H1 (cell line): ENCODE measurements around the gene DLG1. TPM values are rescaled to one million over a fixed set of nuclear protein-coding genes. Genes with fewer than 3 reads are reported as not detected.
A peak's percentile ranks its signal among the peaks of the same experiment; 100 is the strongest.

Experiments
- CTCF ChIA-PET: fragments of 300-600 bp; sonication (Branson Sonifier 250); formaldehyde crosslinking; loops from one replicate; lab custom pipeline; 2021; ENCODE audit not compliant: partially characterized antibody; lab: Charles Lee
- POLR2A ChIA-PET: fragments of 300-600 bp; sonication (Branson Sonifier 250); formaldehyde crosslinking; loops from one replicate; lab custom pipeline; 2021; ENCODE audit warnings: inconsistent platforms; ENCODE audit not compliant: partially characterized antibody; lab: Charles Lee
- DNase-seq, 2 experiments: peaks; one replicate each; pipeline versions ENCODE4 v3.0.0 to v3.0.0-alpha.2; 2010 to 2022; ENCODE audit warnings: low spot score in 2 of 2, low read depth in 1 of 2, mixed read lengths in 1 of 2
- FAIRE-seq: peaks from 2 replicates; lab custom pipeline; 2011; peaks lifted over from hg19 to GRCh38; lab: Jason Lieb, UNC
- H2AFZ ChIP-seq: 2 replicates; pipeline ENCODE4 v1.8.1; 2012; ENCODE audit warnings: low read length, inconsistent platforms
- H2AK5ac ChIP-seq: 2 replicates; pipeline ENCODE4 v1.6.1; 2013; ENCODE audit warnings: low read depth, low read length
- H2BK120ac ChIP-seq: replicated peaks from 2 replicates; pipeline ENCODE3; 2013; ENCODE audit warnings: low read depth, low read length, inconsistent platforms
- H2BK12ac ChIP-seq: 2 replicates; pipeline ENCODE4 v1.6.1; 2013; ENCODE audit warnings: low read depth, low read length
- H2BK15ac ChIP-seq: 2 replicates; pipeline ENCODE4 v1.6.1; 2013; ENCODE audit warnings: low read length
- H2BK20ac ChIP-seq: 2 replicates; pipeline ENCODE4 v1.6.1; 2013; ENCODE audit warnings: low read length
- H2BK5ac ChIP-seq: 2 replicates; pipeline ENCODE4 v1.6.1; 2013; ENCODE audit warnings: low read depth, low read length
- H3K14ac ChIP-seq: 2 replicates; pipeline ENCODE4 v1.6.1; 2013; ENCODE audit warnings: inconsistent platforms; ENCODE audit not compliant: insufficient read length
- H3K18ac ChIP-seq: 2 replicates; pipeline ENCODE4 v1.6.1; 2013; ENCODE audit warnings: low read length; ENCODE audit errors: extremely low read depth
- H3K23ac ChIP-seq: 2 replicates; pipeline ENCODE4 v1.6.1; 2013; ENCODE audit warnings: inconsistent platforms; ENCODE audit not compliant: insufficient read length
- H3K23me2 ChIP-seq: 2 replicates; pipeline ENCODE4 v1.6.1; 2013; ENCODE audit warnings: low read depth, low read length
- H3K27ac ChIP-seq: 2 replicates; pipeline ENCODE4 v1.6.1; 2011; ENCODE audit warnings: low read depth, low read length, inconsistent platforms
- H3K27me3 ChIP-seq, 4 experiments: replicated peaks in 1 of 4; 1 replicate in 1 of 4; 2 replicates in 3 of 4; pipeline versions ENCODE4 v1.6.1 to v1.8.1; 2011 to 2013; ENCODE audit warnings: low read length in 3 of 4, mild to moderate bottlenecking in 3 of 4, inconsistent platforms in 2 of 4, mixed read lengths in 2 of 4, moderate library complexity in 1 of 4; ENCODE audit not compliant: control insufficient read depth in 3 of 4, insufficient read depth in 3 of 4; ENCODE audit errors: extremely low read depth in 1 of 4
- H3K36me3 ChIP-seq, 4 experiments: 2 replicates each; pipeline versions ENCODE4 v1.6.1 to v1.8.1; 2011 to 2013; ENCODE audit warnings: mild to moderate bottlenecking in 4 of 4, low read length in 3 of 4, moderate library complexity in 2 of 4, control low read depth in 1 of 4, inconsistent platforms in 1 of 4; ENCODE audit not compliant: insufficient read depth in 4 of 4, control insufficient read depth in 2 of 4
- H3K4ac ChIP-seq: replicated peaks from 2 replicates; pipeline ENCODE3; 2013; ENCODE audit warnings: low read length, low read depth, mixed read lengths, inconsistent platforms; ENCODE audit not compliant: insufficient read length
- H3K4me1 ChIP-seq, 4 experiments: replicated peaks in 1 of 4; 1 replicate in 1 of 4; 2 replicates in 3 of 4; pipeline versions ENCODE4 v1.6.1 to v1.8.1; 2011 to 2013; ENCODE audit warnings: low read length in 3 of 4, inconsistent platforms in 2 of 4, mixed read lengths in 1 of 4; ENCODE audit not compliant: insufficient read depth in 4 of 4, control insufficient read depth in 3 of 4
- H3K4me2 ChIP-seq, 2 experiments: 2 replicates each; pipeline versions ENCODE4 v1.6.1 to v1.8.1; 2011 to 2013; ENCODE audit warnings: low read depth in 2 of 2, low read length in 2 of 2, control low read depth in 1 of 2, inconsistent platforms in 1 of 2, mild to moderate bottlenecking in 1 of 2; ENCODE audit not compliant: insufficient read depth in 1 of 2
- H3K4me3 ChIP-seq, 4 experiments: fragments of 200-600, 300-600 bp in 1 of 4; sonication (generic), shearing (Covaris generic), sonication (Bioruptor Twin) in 1 of 4; 2 replicates each; pipeline versions ENCODE4 v1.5.1 to v1.8.1; 2011 to 2016; ENCODE audit warnings: low read length in 4 of 4, low read depth in 3 of 4, control low read depth in 2 of 4, inconsistent platforms in 2 of 4, mild to moderate bottlenecking in 2 of 4, mixed read lengths in 1 of 4, moderate library complexity in 1 of 4; ENCODE audit not compliant: insufficient read depth in 2 of 4; ENCODE audit errors: extremely low read depth in 1 of 4
- H3K56ac ChIP-seq: replicated peaks from 2 replicates; pipeline ENCODE3; 2013; ENCODE audit warnings: low read depth, mild to moderate bottlenecking, mixed read lengths, low read length, inconsistent platforms; ENCODE audit not compliant: insufficient read length
- H3K79me1 ChIP-seq: 2 replicates; pipeline ENCODE4 v1.6.1; 2013; ENCODE audit warnings: low read depth, low read length, control low read depth
- H3K79me2 ChIP-seq, 2 experiments: 2 replicates each; pipeline versions ENCODE4 v1.6.1 to v1.8.1; 2012 to 2013; ENCODE audit warnings: low read length in 2 of 2, mild to moderate bottlenecking in 2 of 2, inconsistent platforms in 1 of 2; ENCODE audit not compliant: insufficient read depth in 2 of 2, control insufficient read depth in 1 of 2
- H3K9ac ChIP-seq, 4 experiments: replicated peaks in 1 of 4; 1 replicate in 1 of 4; 2 replicates in 3 of 4; pipeline versions ENCODE4 v1.6.1 to v1.8.1; 2011 to 2013; ENCODE audit warnings: low read depth in 3 of 4, low read length in 3 of 4, control low read depth in 2 of 4, mild to moderate bottlenecking in 2 of 4, moderate library complexity in 2 of 4, inconsistent platforms in 1 of 4; ENCODE audit errors: extremely low read depth in 1 of 4
- H3K9me3 ChIP-seq, 2 experiments: 2 replicates each; pipeline versions ENCODE4 v1.6.1 to v1.8.1; 2012 to 2013; ENCODE audit warnings: mild to moderate bottlenecking in 2 of 2, moderate library complexity in 2 of 2, control low read depth in 1 of 2, inconsistent platforms in 1 of 2, low read depth in 1 of 2, low read length in 1 of 2, mixed read lengths in 1 of 2; ENCODE audit not compliant: insufficient read depth in 2 of 2
- H4K20me1 ChIP-seq, 2 experiments: replicated peaks in 1 of 2; 2 replicates each; pipeline versions ENCODE3 to v1.8.1; 2011 to 2013; ENCODE audit warnings: inconsistent platforms in 2 of 2, low read length in 2 of 2, mild to moderate bottlenecking in 1 of 2; ENCODE audit not compliant: insufficient read depth in 2 of 2, control insufficient read depth in 1 of 2
- H4K5ac ChIP-seq: 2 replicates; pipeline ENCODE4 v1.6.1; 2013; ENCODE audit warnings: low read length, low read depth, mixed read lengths, inconsistent platforms; ENCODE audit not compliant: insufficient read length
- H4K8ac ChIP-seq: 2 replicates; pipeline ENCODE4 v1.8.0; 2013; ENCODE audit warnings: mild to moderate bottlenecking, moderate library complexity, low read length, inconsistent platforms; ENCODE audit not compliant: insufficient read depth; ENCODE audit errors: extremely low read depth
- H4K91ac ChIP-seq: replicated peaks from 2 replicates; pipeline ENCODE3; 2013; ENCODE audit warnings: low read length, mixed read lengths, inconsistent platforms; ENCODE audit not compliant: insufficient read length
- CBX5 ChIP-seq: fragments of 300-800, 300-1000 bp; sonication (generic); IDR thresholded peaks from 2 replicates; pipeline ENCODE4 v1.7.1; 2016; ENCODE audit warnings: antibody characterized with exemption, low read length, low read depth
- HDAC2 ChIP-seq, 2 experiments: fragments of 300-600 bp in 1 of 2; sonication (generic) in 1 of 2; IDR thresholded peaks; 2 replicates each; pipeline ENCODE4 v1.6.1; 2011 to 2012; ENCODE audit warnings: low read depth in 2 of 2, low read length in 2 of 2, mild to moderate bottlenecking in 2 of 2, moderate library complexity in 2 of 2, borderline replicate concordance in 1 of 2, inconsistent platforms in 1 of 2
- JUND ChIP-seq: IDR thresholded peaks from 2 replicates; pipeline ENCODE4 v1.6.1; 2011; ENCODE audit warnings: mild to moderate bottlenecking, improper control_type of control experiment, low read length
- KDM5A ChIP-seq: fragments of 200-600 bp; IDR thresholded peaks from 2 replicates; pipeline ENCODE4 v1.7.1; 2012; ENCODE audit warnings: mild to moderate bottlenecking, low read length, inconsistent platforms, mixed read lengths
- RFX5 ChIP-seq: IDR thresholded peaks from 2 replicates; pipeline ENCODE4 v1.6.1; 2011; ENCODE audit warnings: low read depth, low read length, improper control_type of control experiment, borderline replicate concordance
- SRF ChIP-seq: IDR thresholded peaks from 2 replicates; pipeline ENCODE4 v1.6.1; 2011; ENCODE audit warnings: mild to moderate bottlenecking, low read depth, low read length, moderate library complexity
- WGBS, 2 experiments: shearing (Covaris generic) in 1 of 2; methylation state at CpG; one replicate each; pipeline versions ENCODE4 v1.1.6 to v1.1.7; 2013 to 2015; ENCODE audit warnings: low lambda C conversion rate in 2 of 2, mixed read lengths in 2 of 2, inconsistent platforms in 1 of 2, low coverage in 1 of 2, missing lambda C conversion rate in 1 of 2; ENCODE audit not compliant: insufficient replicate concordance in 2 of 2, insufficient coverage in 1 of 2, insufficient read length in 1 of 2; ENCODE audit errors: extremely low coverage in 1 of 2, missing lambda C conversion rate in 1 of 2; 5-methylcytosine and 5-hydroxymethylcytosine counted together
- polyA plus RNA-seq, 7 experiments: library from polyadenylated mRNA; depleted of rRNA in 3 of 7; stranded (reverse) in 5 of 7; unstranded in 2 of 7; fragments of >200 nt in 5 of 7; fragments of 200-250 nt in 2 of 7; gene quantifications; 1 replicate in 5 of 7; 2 replicates in 1 of 7; 4 replicates in 1 of 7; pipeline versions ENCODE4 v1.2.1 to v1.2.3, GENCODE V29; 2011 to 2013; ENCODE audit warnings: missing spikeins in 2 of 7, mixed read lengths in 2 of 7
- total RNA-seq: library from RNA; stranded (reverse); fragmentation: NEBNext Ultra II Directional; extraction: Animal tissue kit (Norgen Biotek cat#: 25700); gene quantifications from 2 replicates; pipeline ENCODE4 v1.2.1, GENCODE V29; 2021

Gene DLG1
- total and polyA plus RNA-seq, 2 of the 8 experiments (the other 6 are each of a cell fraction or from before 2014, with no cell fraction given): 13.4 to 78.8 TPM

GRCh38 chr3:197244751-197245150 is 53.7 kb downstream of the DLG1 start:
- no peak overlapping the region for H3K27ac ChIP-seq

More at GRCh38 chr3:197244751-197245150, 53.7 kb downstream of the DLG1 start:
- POLR2A ChIA-PET: interaction anchor here (1.0 to 1.6 kb wide), 2 partner anchors 18 to 258 kb away, joined by 3 read pairs; no protein-coding TSS in a partner anchor
- Histone ChIP-seq H2BK15ac (no peak overlapping the region), H3K18ac (no peak overlapping the region), H3K27me3 (no peaks in the 10 kb centered on the region), H3K23me2 (no peaks in the 10 kb centered on the region), H3K36me3 (peaks cover 0 to 11% (median 0%) of the 10 kb centered on the region in 4 experiments; a peak in 2 of 8 replicates), H3K23ac (no peak overlapping the region), H3K79me2 (peaks cover 9 to 84% of the 10 kb centered on the region in 2 experiments), H3K79me1 (peaks cover 8% of the 10 kb centered on the region; the same call in 1 of the 2 replicates), H3K4me2 (no peak overlapping the region), H3K14ac (no peak overlapping the region), H3K9me3 (peaks cover 0 to 2% of the 10 kb centered on the region in 2 experiments; a peak in 1 of 4 replicates), H2BK12ac (0 out of 2 replicates have a peak overlapping the region, but pooled peaks have one; percentile 27), H2AK5ac (peak overlapping the region; percentile 86; the same call in 1 of the 2 replicates)
- DNase-seq: no peak
- CTCF ChIA-PET: interaction anchor here (1.0 to 5.7 kb wide), 4 partner anchors 12 to 257 kb away, joined by 3 to 52 read pairs (median 7); no protein-coding TSS in a partner anchor
- peak; percentile 19 for FAIRE-seq
- 93% methylated on average over 3 of the region's 3 CpGs; no CpG with 5 or more reads in 1 of the 2 experiments for WGBS, 2 experiments
- no peak for TF ChIP-seq KDM5A
- no peak for TF ChIP-seq HDAC2 (IDR thresholded peaks at IDR 0.05; ENCODE audit: borderline replicate concordance in 1 of 2, low read depth in 2 of 2, low read length in 2 of 2)
- TF ChIP-seq SRF: no peak
- TF ChIP-seq JUND: no peak
- TF ChIP-seq CBX5: no peak
- TF ChIP-seq RFX5: no peak
- TF ChIP-seq, all 59 proteins: peak for 0
- no peak overlapping the region for H2BK20ac ChIP-seq
- H2AFZ ChIP-seq: no peak overlapping the region
- no peak overlapping the region for H4K8ac ChIP-seq
- H2BK5ac ChIP-seq: peak overlapping the region; percentile 35; the same call in 1 of the 2 replicates
- no peak overlapping the region for H3K56ac ChIP-seq
- peak overlapping the region; percentile 51 for H3K4ac ChIP-seq
- H4K5ac ChIP-seq: no peak overlapping the region
- no peaks in the 10 kb centered on the region for H4K20me1 ChIP-seq
- no peak overlapping the region for H2BK120ac ChIP-seq
- no peak overlapping the region for H3K4me3 ChIP-seq
- H4K91ac ChIP-seq: no peak overlapping the region
- peaks cover 0 to 19% (median 8%) of the 10 kb centered on the region in 4 experiments; a peak in 3 of 7 replicates for H3K4me1 ChIP-seq
- H3K9ac ChIP-seq: no peak overlapping the region
